ENCODE measurements around the gene PRDM15. TPM values are rescaled to one million over a fixed set of nuclear protein-coding genes. Genes with fewer than 3 reads are reported as not detected.

PRDM15 gene
- total RNA-seq, 2 experiments from 2014 or later = 19.7 to 30.2 TPM

DNA sequence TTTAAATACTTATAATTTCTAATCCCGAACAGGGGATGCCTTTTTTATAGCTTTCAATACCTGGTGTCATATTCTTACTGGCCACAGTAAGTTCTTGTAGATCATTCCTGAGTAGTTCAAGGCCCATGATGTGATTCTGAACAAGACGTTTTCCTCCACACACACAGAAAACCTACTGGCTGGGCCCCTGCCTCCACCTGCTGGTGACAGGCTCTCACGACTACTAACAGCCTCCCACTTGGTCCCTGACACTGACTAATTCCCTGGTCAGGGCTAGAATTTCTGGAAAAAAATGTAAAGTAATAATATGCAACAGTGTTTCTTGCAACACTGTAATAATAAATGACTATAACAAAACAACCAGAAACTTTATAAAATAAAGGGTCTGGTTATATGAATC, 61.9 kb downstream of the PRDM15 start:
- no TSS peak for BruUV-seq (replicated peaks)
- CTCF ChIA-PET (ENCODE audit: unreplicated experiment) = interaction anchor here (1.0 to 1.1 kb wide), 2 partner anchors 58 to 697 kb away, joined by 3 to 4 read pairs; no protein-coding TSS in a partner anchor
- TF ChIP-seq, protein P1, sequence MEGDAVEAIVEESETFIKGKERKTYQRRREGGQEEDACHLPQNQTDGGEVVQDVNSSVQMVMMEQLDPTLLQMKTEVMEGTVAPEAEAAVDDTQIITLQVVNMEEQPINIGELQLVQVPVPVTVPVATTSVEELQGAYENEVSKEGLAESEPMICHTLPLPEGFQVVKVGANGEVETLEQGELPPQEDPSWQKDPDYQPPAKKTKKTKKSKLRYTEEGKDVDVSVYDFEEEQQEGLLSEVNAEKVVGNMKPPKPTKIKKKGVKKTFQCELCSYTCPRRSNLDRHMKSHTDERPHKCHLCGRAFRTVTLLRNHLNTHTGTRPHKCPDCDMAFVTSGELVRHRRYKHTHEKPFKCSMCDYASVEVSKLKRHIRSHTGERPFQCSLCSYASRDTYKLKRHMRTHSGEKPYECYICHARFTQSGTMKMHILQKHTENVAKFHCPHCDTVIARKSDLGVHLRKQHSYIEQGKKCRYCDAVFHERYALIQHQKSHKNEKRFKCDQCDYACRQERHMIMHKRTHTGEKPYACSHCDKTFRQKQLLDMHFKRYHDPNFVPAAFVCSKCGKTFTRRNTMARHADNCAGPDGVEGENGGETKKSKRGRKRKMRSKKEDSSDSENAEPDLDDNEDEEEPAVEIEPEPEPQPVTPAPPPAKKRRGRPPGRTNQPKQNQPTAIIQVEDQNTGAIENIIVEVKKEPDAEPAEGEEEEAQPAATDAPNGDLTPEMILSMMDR (conservative IDR thresholded peaks at IDR 0.05; ENCODE audit: low read length) = peak; percentile 85
- no peak for TF ChIP-seq EZH2phosphoT487 (IDR thresholded peaks at IDR 0.05; ENCODE audit: borderline replicate concordance, low read depth, low read length)
- H3K9me2 ChIP-seq (ENCODE audit: insufficient read depth, low read length) = no peaks in the 10 kb centered on the region
- POLR2A ChIA-PET = interaction anchor here (0.6 to 1.4 kb wide), 4 partner anchors 8 to 263 kb away, joined by 3 to 7 read pairs (median 4); no protein-coding TSS in a partner anchor
- H2AFZ ChIP-seq (ENCODE audit: low read length) = peak overlapping the region; percentile 59; the same call in 1 of the 2 replicates
- peaks cover 44% of the 10 kb centered on the region for H3K36me3 ChIP-seq (ENCODE audit: insufficient read depth, low read length)
- H3K27ac ChIP-seq (ENCODE audit: low read depth, low read length, poor library complexity, severe bottlenecking) = peak overlapping the region; percentile 38
- intact Hi-C loops (cut with micrococcal nuclease; ENCODE audit: unreplicated experiment) = loop anchor here (1.0 to 2.0 kb wide), 2 partner anchors 194 to 205 kb away; partner anchors contain the start of gene ZBTB21
- H3K4me1 ChIP-seq (ENCODE audit: insufficient read depth, low read length, poor library complexity, severe bottlenecking) = peaks cover 11% of the 10 kb centered on the region
- peak overlapping the region; percentile 43 for H3K4me2 ChIP-seq (ENCODE audit: low read length)
- H3K9me3 ChIP-seq (ENCODE audit: low read length) = no peaks in the 10 kb centered on the region
- H3K79me2 ChIP-seq (ENCODE audit: insufficient read depth, low read depth, low read length) = no peaks in the 10 kb centered on the region
- no peaks in the 10 kb centered on the region for H4K20me1 ChIP-seq (ENCODE audit: insufficient read depth, low read length)
- peak; percentile 79 for DNase-seq (ENCODE audit: low spot score)
- no peak overlapping the region for H3K4me3 ChIP-seq (ENCODE audit: low read depth, low read length, poor library complexity, severe bottlenecking)

DNA sequence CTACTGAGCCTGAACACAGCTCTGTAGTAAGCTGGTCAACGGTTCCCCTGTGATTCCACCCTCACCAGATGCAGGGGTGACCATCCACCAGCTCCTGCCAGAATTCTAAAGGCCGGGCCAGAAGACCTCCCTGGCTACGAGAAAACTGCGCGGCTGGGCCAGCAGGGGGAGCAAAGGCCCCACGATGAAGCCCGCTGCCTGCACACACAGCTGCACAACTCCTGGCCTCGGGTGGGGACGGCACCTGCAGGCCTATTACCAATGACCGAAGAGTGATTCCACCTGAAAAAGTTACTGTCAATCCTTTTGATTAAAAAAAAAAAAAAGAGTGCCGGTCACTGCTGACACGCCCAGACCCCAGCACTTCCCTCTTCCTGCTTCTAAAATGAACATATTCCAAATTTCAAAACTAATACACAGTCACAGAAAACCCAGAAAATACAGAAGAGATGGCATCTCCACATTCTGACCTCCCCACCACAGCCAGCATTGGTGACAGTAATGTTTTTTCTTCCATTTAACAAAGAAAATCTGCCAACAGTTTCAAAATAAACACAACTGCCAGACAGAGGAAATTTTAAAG, 62.5 kb downstream of the PRDM15 start:
- Histone ChIP-seq H2AFZ (ENCODE audit: low read length) (peak overlapping the region; percentile 59; the same call in 1 of the 2 replicates), H3K4me3 (ENCODE audit: low read depth, low read length, poor library complexity, severe bottlenecking) (no peak overlapping the region), H3K4me2 (ENCODE audit: low read length) (peak overlapping the region; percentile 43), H3K79me2 (ENCODE audit: insufficient read depth, low read depth, low read length) (no peaks in the 10 kb centered on the region), H3K27ac (ENCODE audit: low read depth, low read length, poor library complexity, severe bottlenecking) (peak overlapping the region; percentile 38), H3K36me3 (ENCODE audit: insufficient read depth, low read length) (peaks cover 42% of the 10 kb centered on the region), H3K4me1 (ENCODE audit: insufficient read depth, low read length, poor library complexity, severe bottlenecking) (peaks cover 11% of the 10 kb centered on the region), H3K9me2 (ENCODE audit: insufficient read depth, low read length) (no peaks in the 10 kb centered on the region), H3K9me3 (ENCODE audit: low read length) (no peaks in the 10 kb centered on the region), H4K20me1 (ENCODE audit: insufficient read depth, low read length) (no peaks in the 10 kb centered on the region)
- no TSS peak for BruUV-seq (replicated peaks)
- ChIA-PET CTCF (ENCODE audit: unreplicated experiment) (interaction anchor here (0.6 to 1.1 kb wide), 4 partner anchors 58 to 696 kb away, joined by 3 to 4 read pairs (median 3); no protein-coding TSS in a partner anchor), POLR2A (interaction anchor here (0.6 to 1.4 kb wide), 4 partner anchors 9 to 262 kb away, joined by 3 to 7 read pairs (median 4); no protein-coding TSS in a partner anchor)
- intact Hi-C loops (cut with micrococcal nuclease; ENCODE audit: unreplicated experiment) = loop anchor here (1.0 to 2.0 kb wide), 5 partner anchors 63 to 301 kb away; partner anchors contain the start of genes PRDM15 and ZBTB21
- TF ChIP-seq, protein P1 (conservative IDR thresholded peaks at IDR 0.05; ENCODE audit: low read length) = peak; percentile 86
- no peak for TF ChIP-seq EZH2phosphoT487 (IDR thresholded peaks at IDR 0.05; ENCODE audit: borderline replicate concordance, low read depth, low read length)
- peak; percentile 82 for DNase-seq (ENCODE audit: low spot score)
